Raji (cell line): ENCODE results near the gene N4BP2L1.

Source experiments
- POLR2A ChIP-seq: IDR thresholded peaks from 2 replicates; pipeline ENCODE4 v1.6.1; 2011; ENCODE audit warnings: low read depth, low read length, control low read depth; ENCODE audit not compliant: insufficient read depth

N4BP2L1 gene

DNA sequence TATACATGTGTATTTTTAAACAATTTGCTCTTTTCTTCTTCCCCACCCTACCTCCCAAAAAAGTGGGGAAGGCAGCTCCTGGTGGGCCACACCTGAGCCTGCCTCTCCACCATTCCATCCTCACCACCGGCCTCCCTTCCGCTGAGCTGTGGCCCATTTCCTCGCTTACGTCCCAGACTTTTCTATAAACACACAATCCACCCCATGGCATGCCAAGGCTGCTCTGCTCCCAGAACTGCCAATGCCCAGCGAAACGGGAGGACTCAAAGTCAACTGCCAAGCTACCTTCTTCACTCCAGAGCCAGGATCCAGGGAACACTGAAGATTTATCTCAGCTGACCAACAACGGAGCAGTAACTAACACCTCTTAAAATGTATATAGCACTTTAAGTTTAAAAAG, 2.8 kb downstream of the N4BP2L1 start:
- TF ChIP-seq POLR2A = no peak

DNA sequence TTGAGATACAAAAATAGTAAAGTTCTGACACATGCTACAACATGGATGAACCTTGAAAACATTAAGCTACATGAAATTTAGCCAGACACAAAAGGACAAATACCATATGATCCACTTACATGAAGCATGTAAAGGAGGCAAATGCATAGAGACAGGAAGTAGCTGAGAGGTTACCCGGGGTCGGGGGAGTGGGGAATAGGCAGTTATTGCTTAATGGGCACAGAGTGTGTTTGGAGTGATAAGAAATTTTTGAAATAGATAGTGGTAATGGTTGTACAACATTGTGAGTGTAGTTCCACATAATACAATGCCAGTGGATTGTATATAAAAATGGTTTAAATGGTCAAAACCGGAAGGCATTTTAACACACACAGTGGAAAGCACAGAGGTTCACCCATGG, 4.3 kb downstream of the N4BP2L1 start:
- TF ChIP-seq POLR2A = no peak

- TF ChIP-seq POLR2A = no peak
Measured at GRCh38 chr13:32419862-32420261, 8.1 kb downstream of the N4BP2L1 start.

GRCh38 chr13:32417995-32418394, 9.9 kb downstream of the N4BP2L1 start:
- no peak for TF ChIP-seq POLR2A

- TF ChIP-seq POLR2A = no peak
Measured at GRCh38 chr13:32415019-32415418, 12.9 kb downstream of the N4BP2L1 start.

DNA sequence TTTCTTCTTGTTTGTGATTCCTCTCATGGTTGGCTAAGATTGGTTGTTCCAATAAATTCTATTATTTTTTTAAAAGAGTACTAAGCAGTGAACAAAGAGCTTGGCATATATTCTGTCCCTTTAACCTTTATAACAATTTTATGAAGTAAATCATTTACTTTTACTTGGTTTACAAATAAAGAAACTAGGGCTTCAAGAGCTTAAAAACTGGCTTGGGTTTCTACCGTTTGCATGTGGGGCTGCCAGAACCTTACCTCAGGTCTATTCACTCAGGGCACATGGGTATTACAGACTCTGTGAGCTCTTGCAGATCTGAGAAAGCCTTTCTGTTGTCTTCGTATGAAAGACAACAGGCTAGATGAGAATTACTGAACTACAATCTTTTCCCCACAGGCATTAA, 13.3 kb downstream of the N4BP2L1 start:
- no peak for TF ChIP-seq POLR2A

DNA sequence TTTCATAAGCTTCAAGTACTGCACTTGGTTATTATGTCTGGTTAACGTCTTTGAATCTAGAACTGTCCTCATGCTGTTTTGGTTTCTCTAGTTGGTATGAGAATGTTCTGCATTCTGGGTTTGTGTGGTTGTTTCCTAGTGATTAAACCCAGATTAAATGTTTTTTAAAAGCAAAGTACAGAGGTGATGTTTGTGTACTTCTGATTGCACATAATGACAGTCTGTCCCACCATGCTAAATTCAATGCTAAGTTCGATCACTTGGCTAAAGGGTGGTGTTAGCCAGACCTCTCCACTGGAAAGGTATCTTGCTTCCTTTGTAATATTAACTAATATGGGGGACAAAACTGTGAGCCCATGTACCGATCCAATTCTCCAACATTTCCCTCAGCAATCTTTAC, 14.6 kb downstream of the N4BP2L1 start:
- TF ChIP-seq POLR2A = no peak

- TF ChIP-seq POLR2A = no peak
Measured at GRCh38 chr13:32409561-32410421, 18.1 kb downstream of the N4BP2L1 start.

GRCh38 chr13:32409001-32409313, 19.0 kb downstream of the N4BP2L1 start:
- no peak for TF ChIP-seq POLR2A

- TF ChIP-seq POLR2A = no peak
Measured at GRCh38 chr13:32408296-32409000, 19.5 kb downstream of the N4BP2L1 start.

DNA sequence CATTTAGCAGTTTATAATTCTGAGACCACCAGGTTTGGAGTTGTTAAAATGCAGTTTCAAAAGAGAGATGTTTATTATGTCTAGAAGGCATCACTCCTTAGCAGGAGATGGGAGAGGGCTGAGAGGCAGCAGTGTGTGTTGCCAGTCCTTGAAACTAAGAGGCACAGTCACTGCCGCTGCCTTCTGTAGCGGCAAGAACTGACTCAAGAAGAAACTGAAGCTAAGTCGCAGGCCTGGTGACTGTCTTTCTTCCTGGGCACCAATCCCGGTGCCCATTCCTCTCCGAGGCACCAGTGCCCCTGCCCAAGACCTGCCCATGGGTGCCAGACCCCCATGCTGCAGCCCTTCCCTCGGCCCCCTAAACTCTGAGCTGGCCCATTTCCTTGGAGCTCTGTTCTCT, 20.1 kb downstream of the N4BP2L1 start:
- TF ChIP-seq POLR2A = no peak

GRCh38 chr13:32403108-32403507, 24.8 kb downstream of the N4BP2L1 start:
- no peak for TF ChIP-seq POLR2A

DNA sequence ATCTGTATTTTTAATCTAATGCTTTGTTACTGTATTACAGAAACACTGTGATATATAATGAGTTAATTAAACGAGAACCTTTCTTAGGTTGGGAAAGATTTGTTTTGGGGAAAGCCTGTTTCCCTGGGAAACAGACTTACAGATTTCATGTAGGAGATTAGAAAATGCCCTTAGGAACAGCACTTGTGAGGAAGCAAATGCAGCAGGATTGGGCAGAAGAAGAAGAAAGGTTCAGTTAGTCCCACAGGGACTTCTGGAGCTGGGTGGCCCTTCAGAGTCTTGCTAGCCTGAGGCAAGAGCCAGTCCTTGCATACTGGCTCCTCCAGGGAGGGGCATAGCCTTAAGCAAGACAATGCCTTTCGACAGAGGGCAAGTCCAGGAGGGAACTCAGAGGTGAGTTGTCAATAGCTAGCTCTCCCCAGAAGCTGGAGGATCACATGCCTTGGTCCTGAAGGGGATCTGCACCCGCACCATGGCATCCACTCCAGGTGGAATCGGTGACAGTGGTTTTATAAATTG, 36.8 kb downstream of the N4BP2L1 start:
- no peak for TF ChIP-seq POLR2A

GRCh38 chr13:32390484-32390883, 37.4 kb downstream of the N4BP2L1 start:
- no peak for TF ChIP-seq POLR2A

- no peak for TF ChIP-seq POLR2A
Measured at GRCh38 chr13:32390048-32390447, 37.9 kb downstream of the N4BP2L1 start.

GRCh38 chr13:32385410-32385809, 42.5 kb downstream of the N4BP2L1 start:
- TF ChIP-seq POLR2A = no peak

GRCh38 chr13:32384702-32385101, 43.2 kb downstream of the N4BP2L1 start:
- TF ChIP-seq POLR2A = no peak
